Measurements from ENCODE around the gene SENP1.
A peak's percentile ranks its signal among the peaks of the same experiment; 100 is the strongest.

The SENP1 gene

DNA sequence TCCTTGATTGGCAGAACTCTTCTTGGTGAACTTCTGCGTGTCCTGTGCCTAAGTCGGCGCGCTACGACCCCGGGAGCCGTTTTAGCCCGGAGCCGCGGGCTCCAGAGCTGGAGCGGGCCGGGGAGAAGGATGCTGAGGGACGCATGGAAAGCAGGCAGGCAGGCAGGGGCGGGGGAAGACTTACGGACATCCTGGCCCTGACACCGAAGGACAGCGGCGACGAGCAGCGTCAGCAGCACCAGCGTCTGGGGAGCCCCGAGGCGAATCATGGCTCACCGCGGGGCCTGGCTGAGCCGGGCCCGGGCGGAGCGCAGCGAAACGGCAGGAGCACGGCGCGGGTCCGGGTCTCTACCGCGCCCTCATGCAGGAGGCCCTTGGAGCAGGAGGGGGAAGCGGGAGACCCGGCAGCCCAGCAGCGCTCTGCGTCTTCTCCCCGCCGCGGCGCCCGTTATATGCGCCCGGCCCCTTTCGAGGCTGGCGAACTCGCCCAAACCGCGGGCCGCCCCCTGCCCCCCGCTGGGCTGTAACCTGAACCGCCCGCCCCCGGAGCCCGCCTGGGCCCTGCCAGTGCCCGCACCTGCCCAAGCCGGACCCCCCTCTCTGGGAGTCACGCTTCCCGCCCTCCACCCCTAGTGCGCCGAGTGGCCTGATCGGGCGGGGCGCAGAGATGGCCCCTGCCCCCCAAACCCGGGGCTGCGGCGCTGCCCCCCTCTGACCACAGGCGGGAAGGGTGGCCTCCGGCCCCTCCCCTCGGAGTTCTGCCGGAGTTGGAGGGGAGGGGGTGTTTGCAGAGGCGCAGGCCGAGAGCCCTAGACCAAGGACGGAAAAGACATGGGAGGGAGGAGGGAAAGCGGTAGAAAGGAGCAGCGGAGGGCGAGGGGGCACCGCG, 101.6 kb downstream of the SENP1 start, which contains the start of gene COL2A1:
COL2A1 (minus strand) TSS at position 424 of the 889 bp plus-strand sequence; CDS start at position 269, 155 bp downstream.
- no peak for TF ChIP-seq POLR2A (IDR thresholded peaks at IDR 0.05; ENCODE audit: low read depth, low read length)
- no peak for FAIRE-seq

DNA sequence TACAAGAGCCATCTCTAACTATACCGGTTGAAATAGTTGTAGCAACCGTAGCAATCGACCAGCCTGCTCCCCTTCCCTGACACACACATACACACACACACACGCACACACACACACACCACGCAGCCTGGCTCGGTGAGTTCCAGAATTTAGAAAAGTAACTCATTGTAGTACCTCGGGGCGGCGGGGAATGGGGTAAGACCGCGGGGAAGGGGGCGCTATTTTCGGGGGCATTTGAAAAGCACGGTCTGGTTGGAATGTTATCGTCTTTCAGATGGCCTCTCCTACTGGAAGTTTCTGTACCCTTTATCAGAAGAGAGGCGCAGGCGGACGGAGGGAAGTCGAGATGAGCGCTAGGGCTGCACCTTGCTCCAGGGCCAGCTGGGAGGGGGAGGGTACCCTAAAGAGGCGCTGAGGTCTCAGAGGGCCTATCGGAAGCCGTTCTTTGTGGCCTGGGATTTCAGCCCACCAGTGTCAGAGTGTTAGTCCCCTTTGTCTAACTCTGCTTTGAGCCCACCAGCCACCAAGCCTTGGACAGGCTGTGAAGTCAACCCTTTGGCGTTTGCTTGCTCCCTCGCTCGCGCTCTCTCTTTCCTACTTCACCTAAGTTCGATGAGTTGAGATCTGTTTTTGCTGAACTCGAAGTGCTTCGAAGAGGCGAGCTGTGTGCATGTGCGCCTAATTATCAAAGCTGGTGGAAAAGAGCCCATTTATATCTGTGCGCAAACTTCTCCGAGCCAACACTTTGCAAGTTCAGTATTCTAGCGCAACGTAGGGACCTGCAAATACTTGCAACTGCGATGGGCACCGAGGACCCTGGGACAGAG, 102.4 kb downstream of the SENP1 start:
- no peak for TF ChIP-seq POLR2A (IDR thresholded peaks at IDR 0.05; ENCODE audit: low read depth, low read length)
- FAIRE-seq (no peak), DNase-seq (ENCODE audit: insufficient read length, low spot score) (no peak)

More for the DNA sequence above, 101.6 kb downstream of the SENP1 start, which contains the start of gene COL2A1:
- DNase-seq (ENCODE audit: insufficient read length, low spot score), result no peak

DNA sequence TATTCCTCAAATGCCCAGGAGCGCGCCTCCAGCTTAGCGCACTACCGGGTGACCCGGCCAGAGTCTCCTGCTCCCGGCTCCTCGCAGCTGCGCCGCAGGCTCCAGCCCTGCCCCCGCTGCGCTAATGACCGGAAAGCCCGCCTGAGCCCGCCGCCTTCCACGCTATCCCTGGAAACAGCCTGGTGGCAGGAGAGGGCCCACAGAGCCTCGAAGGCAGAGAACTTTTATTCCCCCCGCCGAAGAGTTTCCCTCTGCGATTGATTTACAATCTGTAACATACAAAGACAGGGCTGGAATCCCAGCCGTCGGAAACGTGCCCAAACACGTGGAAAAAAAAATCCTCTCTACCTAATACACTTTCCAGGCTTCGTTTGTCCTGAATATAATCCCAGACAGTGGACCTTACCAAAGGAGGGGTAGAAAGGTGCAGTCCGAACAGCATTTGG, 103.1 kb downstream of the SENP1 start:
- no peak for TF ChIP-seq POLR2A (IDR thresholded peaks at IDR 0.05; ENCODE audit: low read depth, low read length)
- FAIRE-seq (no peak), DNase-seq (ENCODE audit: insufficient read length, low spot score) (no peak)

DNA sequence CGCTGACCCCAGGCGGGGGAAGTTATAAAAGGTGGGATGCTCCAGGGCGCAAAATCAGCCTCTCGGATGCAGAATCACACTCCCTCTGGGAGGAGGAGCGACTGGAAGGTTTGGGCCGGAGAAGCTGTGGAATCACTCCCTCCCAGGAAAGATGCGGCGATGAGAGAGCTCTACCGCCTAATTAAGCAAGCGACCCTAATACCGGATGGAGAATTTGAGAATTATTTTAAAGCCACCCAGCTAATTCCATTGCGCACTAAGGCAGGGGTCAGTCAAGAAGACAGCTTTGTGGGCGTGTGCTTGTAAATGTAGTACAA, 103.5 kb downstream of the SENP1 start:
- no peak for DNase-seq (ENCODE audit: insufficient read length, low spot score)
- no peak for TF ChIP-seq POLR2A (IDR thresholded peaks at IDR 0.05; ENCODE audit: low read depth, low read length)
- FAIRE-seq, result no peak

DNA sequence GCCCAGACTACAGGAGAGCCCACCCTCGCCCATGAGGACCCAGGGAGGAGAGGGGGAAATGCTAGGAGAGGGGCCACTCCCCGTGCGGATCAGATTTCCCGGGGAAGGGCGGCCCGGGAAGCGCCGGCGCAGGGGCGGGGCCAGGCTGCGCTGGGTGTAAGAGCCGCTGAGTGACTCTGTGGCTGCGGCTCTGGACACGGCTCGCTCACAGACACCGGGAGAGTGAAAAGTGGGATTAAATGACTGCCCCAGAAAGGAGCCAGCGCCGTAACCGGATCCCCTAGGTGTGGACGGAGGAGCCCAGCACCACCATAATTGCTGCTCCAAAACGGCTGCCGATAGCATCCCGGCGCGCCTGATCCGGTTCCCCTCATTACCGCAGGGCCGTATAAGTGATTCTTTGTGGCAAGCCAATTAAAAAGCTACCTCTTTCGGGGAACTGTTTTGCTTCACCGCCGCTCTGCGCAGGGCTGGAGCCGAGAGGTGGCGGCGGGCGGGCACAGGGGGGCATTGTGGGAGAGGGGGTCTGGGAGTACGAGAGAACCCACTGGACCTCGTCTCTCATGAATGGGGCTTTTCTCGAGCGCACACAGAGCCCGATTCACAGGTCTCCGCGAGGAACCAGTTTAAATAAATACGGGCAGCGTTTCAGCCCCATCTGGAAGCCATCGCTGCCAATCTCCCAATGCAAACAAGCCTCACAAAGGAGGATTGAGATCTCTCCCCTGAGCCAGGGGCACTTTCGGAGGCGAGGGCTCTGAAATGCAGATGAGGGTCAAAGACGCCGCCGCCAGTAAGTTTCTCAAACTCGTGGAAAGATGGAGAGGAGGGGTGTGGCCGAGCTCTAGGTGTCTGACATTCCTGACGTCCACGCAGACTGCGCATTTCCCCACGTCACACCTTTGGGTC, 104.1 kb downstream of the SENP1 start:
- no peak for TF ChIP-seq POLR2A (IDR thresholded peaks at IDR 0.05; ENCODE audit: low read depth, low read length)
- peak; percentile 72 for DNase-seq (ENCODE audit: insufficient read length, low spot score)
- no peak for FAIRE-seq

DNA sequence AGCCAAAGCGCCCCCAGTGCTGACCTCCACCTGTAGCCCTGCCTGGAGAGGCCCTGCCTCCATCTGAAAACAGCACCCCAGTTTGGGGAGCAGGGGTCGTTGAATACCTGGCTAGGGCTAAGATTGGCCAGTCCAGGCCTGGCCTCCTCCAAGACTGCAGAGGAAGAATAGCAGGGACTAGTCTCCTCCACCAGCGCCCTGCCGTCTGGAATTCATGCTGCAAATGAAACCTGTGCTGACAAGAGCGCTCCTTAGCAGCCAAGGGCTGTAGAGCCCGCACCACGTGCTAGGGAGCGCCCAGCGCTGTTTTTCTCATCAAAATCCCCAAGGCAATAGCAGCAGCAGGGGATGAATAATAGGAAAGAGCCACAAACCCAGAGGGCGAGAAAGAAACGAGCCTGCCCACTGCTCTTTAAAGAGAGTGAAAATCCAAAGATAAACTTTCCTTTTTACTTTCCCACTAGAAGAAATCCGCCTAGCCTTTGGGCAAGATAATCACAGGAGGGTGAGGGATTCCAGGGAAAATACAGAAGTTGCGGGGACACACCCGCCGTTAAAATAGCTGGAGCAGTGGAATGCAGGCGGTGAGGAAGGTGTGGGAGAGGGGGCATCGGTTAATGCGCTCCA, 104.9 kb downstream of the SENP1 start:
- no peak for TF ChIP-seq POLR2A (IDR thresholded peaks at IDR 0.05; ENCODE audit: low read depth, low read length)
- peak; percentile 38 for FAIRE-seq
- peak; percentile 77 for DNase-seq (ENCODE audit: insufficient read length, low spot score)

DNA sequence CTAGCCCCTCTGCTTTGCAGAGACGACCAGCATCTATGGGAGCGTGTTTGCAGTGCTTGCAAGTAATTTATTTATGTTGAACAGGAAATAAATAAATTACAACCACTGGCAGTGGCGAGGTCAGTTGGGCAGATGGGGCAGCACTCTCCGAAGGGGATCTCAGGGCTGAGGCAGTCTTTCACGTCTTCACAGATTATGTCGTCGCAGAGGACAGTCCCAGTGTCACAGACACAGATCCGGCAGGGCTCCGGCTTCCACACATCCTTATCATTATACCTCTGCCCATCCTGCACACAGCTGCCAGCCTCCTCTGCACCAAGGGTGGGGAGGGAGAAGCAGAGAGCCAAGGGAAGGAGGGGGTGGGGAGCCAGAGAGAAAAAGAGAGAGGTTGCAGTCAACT, 106.1 kb downstream of the SENP1 start:
- no peak for FAIRE-seq
- no peak for TF ChIP-seq POLR2A (IDR thresholded peaks at IDR 0.05; ENCODE audit: low read depth, low read length)
- DNase-seq (ENCODE audit: insufficient read length, low spot score), result no peak

DNA sequence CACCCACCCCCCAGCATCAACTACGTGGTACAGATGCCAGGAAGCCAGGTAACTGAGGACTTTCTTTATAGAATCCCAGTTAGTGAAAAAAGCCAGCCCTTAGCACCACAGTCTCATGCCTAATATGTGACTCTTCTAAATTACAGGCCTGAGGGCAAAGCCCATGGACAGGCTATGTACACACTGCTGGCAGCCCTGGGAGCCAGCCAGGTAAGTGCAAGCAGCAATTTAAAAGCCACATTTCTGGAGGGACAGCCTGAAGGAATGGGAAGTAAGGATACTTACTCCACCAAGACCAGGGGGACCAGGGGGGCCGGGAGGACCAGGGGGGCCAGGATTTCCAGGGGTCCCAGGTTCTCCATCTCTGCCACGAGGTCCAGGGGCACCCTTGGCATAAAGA, 108.6 kb downstream of the SENP1 start:
- FAIRE-seq, result no peak
- no peak for TF ChIP-seq POLR2A (IDR thresholded peaks at IDR 0.05; ENCODE audit: low read depth, low read length)
- no peak for DNase-seq (ENCODE audit: insufficient read length, low spot score)

DNA sequence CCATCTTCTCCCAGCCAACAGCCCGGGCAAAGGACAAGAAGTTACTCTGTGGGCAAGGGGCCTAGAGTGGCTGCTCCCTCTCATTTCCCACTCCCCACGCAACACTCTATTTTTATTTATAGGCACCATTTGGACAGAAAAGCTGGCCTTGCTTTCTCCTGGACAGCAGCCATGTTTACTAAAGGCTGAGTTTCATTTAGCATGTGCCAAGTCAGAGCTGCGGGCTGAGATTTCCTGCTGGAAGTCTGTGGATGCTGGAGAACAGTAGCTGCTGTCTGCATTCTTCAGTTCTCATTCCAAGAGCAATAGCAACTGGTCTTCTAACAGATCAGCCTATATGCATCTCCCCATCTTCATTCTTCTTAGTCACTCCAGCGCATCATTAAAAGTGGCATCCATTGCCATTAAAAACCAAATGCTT, 109.9 kb downstream of the SENP1 start:
- no peak for DNase-seq (ENCODE audit: insufficient read length, low spot score)
- TF ChIP-seq POLR2A (IDR thresholded peaks at IDR 0.05; ENCODE audit: low read depth, low read length), result no peak
- no peak for FAIRE-seq

DNA sequence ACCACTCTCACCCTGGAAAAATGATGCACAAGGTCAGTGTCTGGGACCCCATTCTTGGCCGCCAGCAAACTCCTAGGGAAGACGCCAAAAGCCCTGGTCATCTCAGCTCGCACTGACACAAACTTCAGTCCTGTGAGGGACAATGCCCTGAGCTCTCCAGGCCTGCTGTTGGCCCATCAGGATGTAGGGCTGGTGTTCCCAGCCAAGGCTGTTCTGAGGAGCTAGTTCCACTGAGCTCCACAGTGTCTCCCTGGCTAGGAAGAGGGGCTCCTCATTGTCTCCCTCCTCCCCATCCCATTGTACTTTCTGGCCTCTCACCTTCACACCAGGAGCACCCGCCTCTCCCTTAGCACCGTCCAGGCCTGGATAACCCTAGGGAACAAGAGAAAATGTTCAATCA, 112.4 kb downstream of the SENP1 start:
- FAIRE-seq (no peak), DNase-seq (ENCODE audit: insufficient read length, low spot score) (no peak)
- TF ChIP-seq POLR2A (IDR thresholded peaks at IDR 0.05; ENCODE audit: low read depth, low read length), result no peak

All from H54 (cell line).